HG03378 (cell line): ENCODE data around the gene LRP1B.

Source experiments
- ATAC-seq: cut with Tn5 transposase; IDR thresholded peaks from one replicate; pipeline ENCODE4 v1.9.1; 2021; ENCODE audit warnings: mild to moderate bottlenecking, moderate library complexity; ENCODE audit not compliant: unreplicated experiment

LRP1B gene

GRCh38 chr2:141065042-141065441 lies 1065.8 kb downstream of the LRP1B start:
- ATAC-seq, result no peak

GRCh38 chr2:141063406-141063805 lies 1067.4 kb downstream of the LRP1B start:
- ATAC-seq, result no peak

- no peak for ATAC-seq
Observed at GRCh38 chr2:141062443-141062842, 1068.4 kb downstream of the LRP1B start.

GRCh38 chr2:141062031-141062430 lies 1068.8 kb downstream of the LRP1B start:
- no peak for ATAC-seq

DNA sequence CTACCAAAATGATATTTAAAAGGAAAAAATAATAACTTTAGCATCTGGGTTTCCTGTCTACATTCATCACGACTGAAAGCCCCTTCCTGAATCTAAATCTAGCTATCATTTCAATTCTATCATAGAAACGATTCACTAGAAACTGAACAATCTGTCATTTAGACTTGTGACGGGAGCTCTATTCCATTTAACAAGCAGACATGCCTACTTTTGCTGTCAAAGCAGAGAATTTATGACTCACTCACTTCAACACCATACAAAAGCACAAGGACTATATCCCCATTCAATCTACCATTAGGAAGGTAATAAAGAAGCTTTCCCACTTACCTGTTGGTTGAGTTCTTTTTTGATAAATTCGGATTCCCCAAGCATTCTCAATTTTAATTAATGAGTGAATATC lies 1072.3 kb downstream of the LRP1B start:
- ATAC-seq, result no peak

DNA sequence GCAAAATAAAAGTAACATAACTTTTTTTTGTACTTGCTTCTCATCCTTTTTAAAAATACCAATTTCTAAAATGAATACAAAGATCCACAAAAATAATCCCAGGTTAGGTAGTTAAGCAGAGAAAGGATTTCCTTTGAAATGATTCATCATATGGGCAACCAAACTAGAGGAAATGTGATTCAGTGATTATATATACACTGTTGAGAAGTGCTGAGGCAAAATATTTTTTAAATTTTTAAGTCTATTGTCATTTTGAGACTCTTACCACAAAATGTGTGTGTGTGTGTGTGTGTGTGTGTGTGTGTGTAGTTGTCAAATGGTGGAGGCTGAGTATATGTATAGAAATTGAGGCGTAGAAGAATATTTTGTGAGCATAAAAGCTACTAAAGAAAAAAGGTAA lies 1075.3 kb downstream of the LRP1B start:
- no peak for ATAC-seq

DNA sequence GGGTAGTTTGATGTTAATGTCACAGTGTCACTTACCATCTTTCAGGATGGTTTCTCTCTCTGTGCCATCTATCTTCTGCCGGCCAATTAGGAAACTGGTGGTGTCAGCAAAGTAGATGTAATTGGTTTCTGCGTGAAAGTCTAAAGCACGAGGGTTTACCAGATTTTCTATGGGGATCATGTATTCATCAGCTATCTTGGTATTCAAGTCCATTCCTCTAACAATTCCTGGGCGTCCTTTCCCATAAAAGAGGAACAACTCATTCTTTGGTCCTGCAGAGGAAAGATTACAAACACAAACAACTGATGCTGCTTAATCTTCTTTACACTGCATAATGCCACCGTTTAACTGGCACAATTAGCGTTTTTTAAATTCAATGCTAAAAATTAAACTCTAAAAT lies 1081.9 kb downstream of the LRP1B start:
- no peak for ATAC-seq

DNA sequence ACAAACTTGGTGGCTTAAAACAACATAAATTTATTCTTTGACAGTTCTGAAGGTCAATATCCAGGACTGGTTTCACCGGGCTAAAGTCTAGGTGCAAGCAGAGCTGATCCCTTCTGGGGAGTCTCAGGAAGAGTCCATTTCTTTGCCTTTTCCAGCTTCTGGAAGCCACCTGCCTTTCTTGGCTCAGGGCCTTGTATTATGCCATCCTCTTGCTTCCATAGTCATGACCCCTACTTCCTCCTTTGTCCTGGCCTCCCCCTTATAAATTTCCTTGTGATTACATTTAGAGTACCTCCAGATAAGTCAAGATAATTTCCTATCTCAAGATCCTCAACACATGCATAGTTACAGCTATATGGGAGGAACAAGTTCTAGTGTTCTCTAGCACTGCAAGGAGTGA lies 1089.5 kb downstream of the LRP1B start:
- ATAC-seq, result no peak

DNA sequence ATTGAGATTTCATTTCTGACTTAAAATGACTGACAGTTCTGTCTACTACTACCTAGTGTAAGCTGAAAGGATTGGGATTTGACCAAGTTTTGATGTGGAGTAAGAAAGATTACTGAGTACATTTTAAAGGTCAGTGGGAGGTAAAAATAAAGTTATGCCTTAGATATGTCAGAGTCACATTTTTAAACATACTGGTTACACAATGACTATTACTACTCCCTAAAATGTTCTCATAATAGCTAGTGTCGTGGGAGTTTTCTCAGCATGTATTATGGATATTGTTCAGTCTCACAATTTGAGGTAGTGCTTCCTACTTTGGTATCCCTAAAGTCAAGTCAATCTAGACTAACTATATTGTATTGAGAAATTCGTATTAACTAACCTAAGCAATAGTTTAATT lies 1092.5 kb downstream of the LRP1B start:
- ATAC-seq, result no peak

DNA sequence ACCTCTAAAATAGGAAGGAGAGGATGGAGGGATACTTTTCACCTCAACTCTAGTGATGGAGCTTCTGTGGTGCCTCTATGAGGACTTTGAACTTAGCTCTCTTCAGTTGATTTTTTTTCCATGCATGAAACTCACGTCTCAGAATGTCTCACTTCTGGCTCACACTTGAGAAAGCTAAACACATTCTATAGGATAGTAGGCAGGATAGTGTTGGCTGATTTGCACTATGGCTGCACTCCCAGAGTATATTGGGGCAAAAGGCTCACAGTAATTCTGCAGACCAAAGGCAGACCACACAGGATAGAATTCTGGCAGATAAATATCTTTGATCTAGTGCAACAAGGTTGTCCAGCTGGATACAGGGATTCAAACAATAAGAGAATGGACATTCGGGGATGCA lies 1093.5 kb downstream of the LRP1B start:
- ATAC-seq, result no peak

- no peak for ATAC-seq
Observed at GRCh38 chr2:141035846-141036420, 1094.9 kb downstream of the LRP1B start.

GRCh38 chr2:141029428-141030078 lies 1101.3 kb downstream of the LRP1B start:
- no peak for ATAC-seq

DNA sequence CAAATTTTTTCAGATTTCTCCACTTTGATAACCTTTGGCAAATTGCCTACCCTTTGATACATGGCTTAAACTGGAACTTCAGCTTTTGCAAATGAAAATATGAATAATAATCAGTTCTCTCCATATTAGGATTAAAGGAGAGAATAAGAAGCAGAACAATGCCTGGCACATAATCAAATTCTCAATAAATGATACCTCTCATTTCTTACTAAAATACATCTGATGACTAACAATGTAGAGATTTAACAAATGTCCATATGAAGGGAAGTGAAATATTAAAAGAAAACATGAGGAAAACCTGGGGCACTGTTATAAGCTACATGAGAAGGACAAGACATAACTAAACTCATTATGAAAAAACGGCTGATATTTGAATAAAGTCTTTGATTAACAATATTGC lies 1103.6 kb downstream of the LRP1B start:
- no peak for ATAC-seq

DNA sequence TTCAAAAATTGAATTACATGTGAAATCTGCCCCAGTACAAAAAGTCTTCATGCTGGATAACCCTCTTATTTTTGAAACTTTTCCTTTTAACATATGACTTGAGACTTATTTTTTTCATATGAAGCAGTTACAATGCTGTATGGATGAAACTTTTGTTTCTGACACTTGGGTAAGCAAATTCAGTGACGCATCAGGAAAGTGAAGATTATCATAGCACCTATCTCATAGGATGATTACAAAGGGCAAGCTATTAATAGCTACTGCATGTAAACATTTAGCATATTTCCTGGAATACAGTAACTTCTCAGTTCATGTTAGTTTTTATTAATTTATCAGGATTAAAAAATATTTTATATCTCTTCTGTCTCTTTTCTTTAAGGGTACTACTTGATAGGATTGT lies 1109.2 kb downstream of the LRP1B start:
- no peak for ATAC-seq

- ATAC-seq, result no peak
Observed at GRCh38 chr2:141021109-141021508, 1109.7 kb downstream of the LRP1B start.

DNA sequence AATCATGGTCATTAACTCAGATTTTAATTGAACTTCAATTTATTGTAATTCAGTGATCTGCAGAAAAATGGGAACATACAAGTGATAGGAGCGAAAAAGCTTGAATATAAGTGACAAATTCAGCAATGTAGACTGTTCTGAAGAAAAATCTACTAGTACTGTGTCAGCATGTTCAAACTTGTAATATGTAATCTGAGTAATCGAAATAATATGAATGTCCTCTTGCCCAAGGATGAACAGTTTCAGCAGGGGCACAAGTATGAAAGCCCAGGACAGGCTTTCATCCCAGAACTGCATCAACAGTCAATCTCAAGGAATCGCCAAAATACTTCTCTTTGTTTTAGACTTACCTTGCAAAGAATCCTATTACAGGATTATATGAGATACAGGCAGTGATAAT lies 1110.5 kb downstream of the LRP1B start:
- no peak for ATAC-seq

DNA sequence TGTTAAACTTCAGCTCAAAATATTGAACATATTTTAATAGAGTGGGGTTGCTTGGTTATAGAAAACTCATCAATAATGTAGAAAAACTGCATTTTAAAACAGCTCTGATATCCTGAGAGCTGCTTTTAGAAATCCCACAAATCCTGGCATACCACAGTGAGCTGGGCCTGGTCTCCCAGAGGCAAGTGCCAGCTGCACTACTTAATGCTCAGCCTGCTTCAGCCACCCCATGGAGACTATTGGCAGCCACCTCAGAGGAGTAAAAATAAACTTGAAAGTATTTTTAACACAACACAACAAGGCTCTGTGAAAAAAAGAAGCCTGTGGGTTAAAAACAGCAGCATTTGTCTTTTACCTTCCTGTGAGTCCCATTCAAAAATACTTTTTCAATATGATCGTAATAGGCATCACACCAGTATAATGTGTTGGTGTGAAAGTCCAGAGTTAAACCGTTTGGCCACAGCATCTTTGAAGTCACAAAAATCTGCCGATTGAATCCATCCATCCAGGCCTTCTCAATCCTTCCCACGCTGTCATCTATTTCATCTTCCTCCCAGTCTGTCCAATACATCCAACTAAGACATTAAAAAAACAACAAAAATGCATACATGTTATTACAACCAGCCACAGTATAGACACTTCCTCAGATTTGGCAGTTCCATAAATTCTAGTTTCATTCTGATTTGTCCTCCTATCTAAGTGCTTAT lies 1115.3 kb downstream of the LRP1B start:
- no peak for ATAC-seq

GRCh38 chr2:141003967-141004657 lies 1126.7 kb downstream of the LRP1B start:
- ATAC-seq, result no peak

- no peak for ATAC-seq
Observed at GRCh38 chr2:141001750-141002149, 1129.1 kb downstream of the LRP1B start.

- no peak for ATAC-seq
Observed at GRCh38 chr2:140998577-140998976, 1132.2 kb downstream of the LRP1B start.

DNA sequence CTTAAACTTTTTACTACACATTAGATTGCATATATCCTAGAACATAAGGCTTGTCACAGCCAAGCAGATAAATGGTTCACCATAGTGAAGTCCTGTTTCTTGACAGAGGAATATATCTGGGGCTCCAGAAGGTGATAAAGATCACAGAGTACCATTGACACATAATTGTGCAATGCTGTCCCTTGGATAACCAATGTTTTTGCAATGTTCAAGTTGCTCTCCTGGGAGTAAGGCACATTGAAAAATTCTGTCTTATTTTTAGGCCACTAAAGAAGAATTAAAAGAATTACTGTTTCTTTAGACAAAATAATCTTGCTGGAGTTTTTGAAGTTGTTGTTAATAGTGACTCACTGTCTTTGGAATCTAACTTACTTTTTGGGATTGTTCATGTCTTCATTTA lies 1132.8 kb downstream of the LRP1B start:
- ATAC-seq, result no peak

DNA sequence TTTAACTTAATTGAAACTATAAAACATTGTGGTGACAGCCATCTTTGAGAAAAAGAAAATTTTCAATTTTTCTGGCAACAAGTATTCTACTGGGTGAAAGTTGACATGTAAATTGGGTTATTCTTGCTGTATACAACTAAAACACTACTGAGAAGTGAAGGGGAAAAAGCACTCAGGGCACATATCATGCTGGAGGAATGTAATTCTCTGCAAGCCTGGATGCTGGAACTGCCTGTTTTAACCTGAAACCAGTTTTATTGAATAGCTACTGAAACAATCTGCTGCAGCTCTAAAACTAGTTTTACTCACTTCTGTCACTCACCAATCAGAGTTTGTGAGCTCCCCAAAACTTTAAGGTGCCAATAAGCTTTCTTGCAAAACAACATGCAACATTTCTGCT lies 1136.0 kb downstream of the LRP1B start:
- ATAC-seq, result no peak
